Measurements from ENCODE around the gene SLC22A17.
"Not testable (repeated sequence)": the region's sequence is repeated elsewhere in the genome, so short reads cannot be mapped to it uniquely, and the experiment has no call there.

The SLC22A17 gene

DNA sequence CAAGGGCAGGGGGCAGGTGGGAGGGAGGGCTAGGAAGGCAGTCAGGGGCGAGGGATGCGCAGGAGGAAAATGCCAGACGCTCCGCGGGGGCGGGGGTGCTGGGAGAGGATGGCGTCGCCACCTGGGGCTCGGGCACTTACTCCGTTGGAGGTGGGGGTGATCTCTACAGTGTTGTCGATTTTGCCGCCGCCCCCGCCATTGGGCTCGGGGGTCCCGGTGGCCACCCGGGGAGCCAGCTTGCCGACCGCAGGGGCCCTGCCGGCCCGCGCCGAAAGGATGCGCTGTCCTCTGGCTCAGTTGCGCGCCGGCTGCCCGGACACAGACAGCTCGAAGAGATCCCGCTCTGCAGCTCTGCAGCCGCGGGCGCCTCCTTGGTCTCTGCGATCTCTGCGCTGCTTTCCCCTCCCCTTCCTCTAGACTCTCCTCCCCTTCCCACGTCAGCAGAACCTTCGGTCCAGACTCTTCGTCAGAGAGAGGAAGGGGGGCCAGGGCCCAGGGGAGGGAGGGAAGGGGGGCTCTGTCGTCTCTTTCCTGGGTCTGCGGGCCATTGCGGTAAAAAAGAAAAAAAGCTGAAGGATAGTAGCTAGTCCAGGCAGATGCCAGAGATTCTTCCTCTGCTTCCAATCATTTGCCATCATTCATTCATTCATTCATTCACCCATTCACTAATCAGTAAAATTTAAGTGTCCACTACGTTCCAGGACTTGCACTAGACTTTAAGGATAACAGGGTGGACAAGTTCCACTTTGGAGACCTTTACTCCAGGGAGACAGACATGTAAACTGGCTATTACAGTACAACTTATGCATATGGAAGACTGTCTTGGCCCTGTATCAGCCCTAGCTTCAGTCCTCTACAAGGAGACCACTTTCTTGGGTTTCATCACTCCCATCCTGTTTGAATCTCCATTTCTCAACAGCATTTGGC is at the start of gene SLC22A17:
Gene SLC22A17, minus strand, starts transcription at position 382 of the 927 bp plus-strand sequence.
- in situ Hi-C loops (cut with HindIII; ENCODE audit: low sequenced_read_pairs) = no loop called here

DNA sequence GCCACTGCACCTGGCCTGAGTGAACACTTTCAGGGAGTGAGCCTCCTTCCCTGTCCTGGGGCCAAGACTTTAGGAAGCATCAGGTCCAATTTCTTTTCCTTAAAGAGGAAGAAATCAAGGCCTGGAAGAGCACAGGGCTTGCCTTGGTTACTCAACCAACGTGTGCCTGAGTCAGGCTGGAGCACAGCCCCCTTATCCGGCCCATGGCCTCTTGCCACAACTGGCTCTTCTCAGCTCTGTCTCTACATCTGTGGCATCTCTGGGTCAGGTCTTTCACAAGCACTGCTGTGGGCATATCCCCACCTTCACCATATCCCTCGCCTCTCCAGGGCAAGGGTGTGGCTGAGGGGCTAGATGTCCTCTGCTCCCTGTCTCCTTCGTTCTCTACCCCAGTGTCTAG is 48.6 kb upstream of the SLC22A17 start:
- in situ Hi-C loops (cut with HindIII; ENCODE audit: low sequenced_read_pairs) = no loop called here

GRCh38 chr14:23400496-23401149 is 47.9 kb upstream of the SLC22A17 start:
- in situ Hi-C loops (cut with HindIII; ENCODE audit: low sequenced_read_pairs) = not testable (repeated sequence)

- in situ Hi-C loops (cut with HindIII; ENCODE audit: low sequenced_read_pairs) = no loop called here
These were observed 46.9 kb upstream of the SLC22A17 start for GRCh38 chr14:23399591-23399990.

DNA sequence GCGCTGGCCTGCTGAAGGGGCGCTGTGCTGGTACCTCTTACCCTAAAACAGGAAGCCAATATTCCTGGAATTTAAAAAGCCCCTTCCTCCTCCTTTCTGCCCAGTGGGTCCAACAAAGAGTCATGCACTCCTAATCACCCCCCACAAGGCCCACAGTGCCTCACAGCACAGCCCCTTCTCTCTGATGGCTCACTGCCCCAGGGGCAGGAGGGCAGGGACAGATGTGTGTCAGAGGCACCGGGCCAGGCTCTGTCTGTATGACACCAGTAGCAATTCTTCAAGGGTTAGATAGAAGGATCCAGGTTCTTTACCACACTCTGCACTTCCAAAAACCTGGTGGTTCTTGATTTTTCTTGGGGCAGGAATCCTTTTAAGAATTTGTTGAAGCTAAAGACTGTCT is 46.4 kb upstream of the SLC22A17 start:
- in situ Hi-C loops (cut with HindIII; ENCODE audit: low sequenced_read_pairs) = no loop called here

GRCh38 chr14:23398348-23398747 is 45.7 kb upstream of the SLC22A17 start:
- in situ Hi-C loops (cut with HindIII; ENCODE audit: low sequenced_read_pairs) = no loop called here

GRCh38 chr14:23396781-23397407 is 44.2 kb upstream of the SLC22A17 start:
- in situ Hi-C loops (cut with HindIII; ENCODE audit: low sequenced_read_pairs) = no loop called here

- in situ Hi-C loops (cut with HindIII; ENCODE audit: low sequenced_read_pairs) = no loop called here
These were observed 43.4 kb upstream of the SLC22A17 start for GRCh38 chr14:23396126-23396525.

DNA sequence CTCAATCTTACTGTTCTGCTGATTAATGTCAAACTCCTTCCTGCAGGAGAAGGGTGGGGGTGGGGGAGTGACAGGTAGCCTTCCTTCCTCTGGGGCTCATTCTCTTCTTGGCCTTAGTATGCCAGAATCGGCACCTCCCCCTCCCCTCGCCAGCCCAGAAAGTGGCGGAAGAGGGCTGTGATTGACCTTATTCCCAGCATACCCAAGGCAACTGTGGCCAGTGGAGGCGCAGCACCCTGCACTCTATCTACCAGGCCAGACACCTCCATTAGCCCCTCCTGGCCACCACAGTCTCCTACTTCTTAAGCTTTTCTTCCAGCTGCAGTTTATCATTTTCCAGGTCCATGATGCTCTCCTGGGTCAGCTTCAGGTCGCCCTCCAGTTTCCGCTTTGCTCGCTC is 39.9 kb upstream of the SLC22A17 start:
- in situ Hi-C loops (cut with HindIII; ENCODE audit: low sequenced_read_pairs) = no loop called here

- in situ Hi-C loops (cut with HindIII; ENCODE audit: low sequenced_read_pairs) = not testable (repeated sequence)
These were observed 37.2 kb upstream of the SLC22A17 start for GRCh38 chr14:23389871-23390270.

DNA sequence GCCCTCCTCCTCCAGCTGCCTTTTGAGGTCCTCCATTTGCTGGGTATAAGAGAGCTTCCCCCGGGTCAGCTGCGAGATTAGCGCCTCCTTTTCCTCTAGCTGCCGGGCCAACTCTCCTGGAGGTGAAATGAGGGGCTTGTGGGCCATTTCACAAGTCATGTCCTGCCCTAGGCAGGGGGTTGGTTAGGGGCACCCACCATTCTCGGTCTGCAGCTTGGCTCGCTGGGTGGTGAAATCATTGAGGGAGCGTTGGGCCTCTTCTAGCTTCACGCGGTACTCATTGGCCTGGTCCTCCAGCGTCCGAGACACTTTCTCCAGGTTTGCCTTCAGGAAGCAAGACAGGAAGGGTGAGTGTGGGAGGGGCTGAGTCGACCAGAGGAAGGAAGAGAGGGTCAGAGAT is 36.7 kb upstream of the SLC22A17 start:
- in situ Hi-C loops (cut with HindIII; ENCODE audit: low sequenced_read_pairs) = no loop called here

DNA sequence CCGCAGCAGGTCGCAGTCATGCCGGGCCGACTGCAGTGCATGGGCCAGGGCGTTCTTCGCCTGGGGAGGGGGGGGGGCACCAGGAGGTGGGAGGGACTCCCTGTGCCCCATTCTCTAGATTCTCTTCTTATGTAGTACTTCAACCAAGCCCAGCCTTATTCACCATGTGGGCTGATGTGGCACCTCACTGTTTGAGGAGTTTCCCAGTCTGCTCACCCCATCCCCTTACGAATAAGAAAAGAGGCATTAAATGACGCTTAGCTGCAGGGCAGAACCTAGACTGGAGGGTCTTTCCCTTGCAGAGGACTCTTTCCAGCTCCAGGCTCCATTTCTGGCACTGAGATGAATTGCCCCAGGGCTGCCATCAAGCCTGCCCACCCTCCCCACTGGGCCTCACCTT is 36.3 kb upstream of the SLC22A17 start:
- in situ Hi-C loops (cut with HindIII; ENCODE audit: low sequenced_read_pairs) = no loop called here

GRCh38 chr14:23387916-23388882 is 35.5 kb upstream of the SLC22A17 start:
- in situ Hi-C loops (cut with HindIII; ENCODE audit: low sequenced_read_pairs) = no loop called here

GRCh38 chr14:23386999-23387398 is 34.3 kb upstream of the SLC22A17 start:
- in situ Hi-C loops (cut with HindIII; ENCODE audit: low sequenced_read_pairs) = no loop called here

DNA sequence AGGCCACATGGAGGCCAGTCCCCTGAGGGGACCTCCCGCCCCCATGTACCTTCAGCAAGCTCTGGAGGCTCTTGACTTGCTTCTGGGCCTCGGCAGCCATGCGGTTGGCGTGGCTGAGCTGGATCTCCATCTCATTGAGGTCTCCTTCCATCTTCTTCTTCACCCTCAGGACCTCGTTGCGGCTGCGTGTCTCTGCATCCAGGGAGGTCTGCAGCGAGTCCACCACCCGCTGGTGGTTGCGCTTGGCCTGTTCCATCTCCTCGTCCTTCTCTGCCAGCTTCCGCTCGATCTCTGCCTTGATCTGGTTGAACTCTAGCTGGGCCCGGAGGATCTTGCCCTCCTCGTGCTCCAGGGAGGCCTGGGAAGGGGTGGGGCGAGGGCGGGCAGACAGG is 33.6 kb upstream of the SLC22A17 start:
- in situ Hi-C loops (cut with HindIII; ENCODE audit: low sequenced_read_pairs) = not testable (repeated sequence)

DNA sequence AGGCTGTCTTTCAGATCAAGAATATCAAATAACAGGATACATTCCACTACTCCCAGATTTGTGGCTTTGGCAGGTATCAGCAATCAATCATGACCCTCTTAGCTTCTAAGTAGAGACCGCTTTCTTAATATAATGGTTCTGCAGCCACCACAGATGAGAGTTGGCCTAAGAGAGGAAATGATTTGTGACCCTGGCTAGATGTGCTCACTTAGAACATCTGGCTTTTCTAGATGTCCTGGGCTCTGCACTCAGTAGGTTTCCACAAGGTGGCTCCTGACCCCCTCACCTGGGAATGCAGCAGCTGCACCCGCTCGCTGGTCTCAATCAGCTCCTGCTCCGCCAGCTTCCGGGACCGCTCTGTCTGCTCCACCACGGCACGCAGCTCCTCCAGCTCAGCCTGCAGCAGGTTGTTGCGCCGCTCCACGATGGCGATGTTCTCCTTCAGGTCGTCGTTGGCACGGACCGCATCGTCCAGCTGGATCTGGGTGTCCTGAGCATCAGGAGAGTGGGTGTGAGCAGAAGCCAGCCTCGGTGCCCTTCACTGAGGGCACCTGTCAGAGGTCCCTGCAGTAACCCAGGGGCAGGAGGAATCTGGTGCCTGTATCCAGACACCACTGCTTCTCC is 33.1 kb upstream of the SLC22A17 start:
- in situ Hi-C loops (cut with HindIII; ENCODE audit: low sequenced_read_pairs) = no loop called here

GRCh38 chr14:23385244-23385641 is 32.6 kb upstream of the SLC22A17 start:
- in situ Hi-C loops (cut with HindIII; ENCODE audit: low sequenced_read_pairs) = no loop called here

DNA sequence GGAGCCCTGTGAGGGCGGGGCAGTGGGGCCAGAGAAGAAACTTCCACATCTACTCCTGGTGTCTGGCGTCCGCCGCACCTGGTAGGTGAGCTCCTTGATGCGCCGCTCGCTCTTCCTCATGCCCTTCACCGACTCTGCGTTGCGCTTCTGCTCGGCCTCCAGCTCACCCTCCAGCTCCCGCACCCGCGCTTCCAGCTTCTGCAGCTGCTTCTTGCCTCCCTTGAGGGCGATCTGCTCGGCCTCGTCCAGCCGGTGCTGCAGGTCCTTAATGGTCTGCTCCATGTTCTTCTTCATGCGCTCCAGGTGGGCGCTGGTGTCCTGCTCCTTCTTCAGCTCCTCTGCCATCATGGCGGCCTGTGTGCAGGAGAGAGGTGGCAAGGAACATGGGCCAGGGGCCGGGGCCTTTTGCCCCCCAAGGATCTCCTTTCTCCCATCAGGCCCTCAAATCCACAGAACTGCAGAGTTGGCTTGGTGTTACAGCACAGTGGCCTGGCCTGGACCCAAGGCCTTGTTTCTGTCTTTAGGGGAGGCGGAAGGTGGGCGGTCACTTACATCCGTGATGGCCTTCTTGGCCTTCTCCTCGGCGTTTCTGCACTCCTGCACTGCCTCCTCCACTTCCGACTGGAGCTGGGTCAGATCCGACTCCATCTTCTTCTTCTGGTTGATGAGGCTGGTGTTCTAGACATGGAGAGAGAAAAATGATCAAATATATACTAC is 31.8 kb upstream of the SLC22A17 start:
- in situ Hi-C loops (cut with HindIII; ENCODE audit: low sequenced_read_pairs) = no loop called here

- in situ Hi-C loops (cut with HindIII; ENCODE audit: low sequenced_read_pairs) = no loop called here
These were observed 30.2 kb upstream of the SLC22A17 start for GRCh38 chr14:23382731-23383440.

All from DLD1 (cell line).